ENCODE results near the gene SRGAP3. TPM values are rescaled to one million over a fixed set of nuclear protein-coding genes. Genes with fewer than 3 reads are reported as not detected.

SRGAP3 gene
- total RNA-seq, 1 donor from 2014 or later = 21.4 TPM

- Mint-ChIP-seq H3K27ac (no peak overlapping the region), H3K4me3 (ENCODE audit: low read depth) (no peak overlapping the region), H3K9me3 (ENCODE audit: low read depth) (peaks cover 4% of the 10 kb centered on the region), H3K4me1 (ENCODE audit: low read depth) (no peaks in the 10 kb centered on the region), H3K36me3 (ENCODE audit: insufficient read depth) (peaks cover 18% of the 10 kb centered on the region), H3K27me3 (no peaks in the 10 kb centered on the region)
- DNase-seq (ENCODE audit: low spot score, unreplicated experiment) = no peak
- no peak for TF ChIP-seq CTCF (IDR thresholded peaks at IDR 0.05; ENCODE audit: unreplicated experiment)
These were observed 186.9 kb downstream of the SRGAP3 start for GRCh38 chr3:9062570-9062969.

- TF ChIP-seq CTCF (IDR thresholded peaks at IDR 0.05; ENCODE audit: unreplicated experiment) = no peak
- no peaks in the 10 kb centered on the region for H3K27me3 Mint-ChIP-seq
- no peaks in the 10 kb centered on the region for H3K4me1 Mint-ChIP-seq (ENCODE audit: low read depth)
- no peak overlapping the region for H3K27ac Mint-ChIP-seq
- no peak overlapping the region for H3K4me3 Mint-ChIP-seq (ENCODE audit: low read depth)
- H3K36me3 Mint-ChIP-seq (ENCODE audit: insufficient read depth) = peaks cover 18% of the 10 kb centered on the region
- peaks cover 4% of the 10 kb centered on the region for H3K9me3 Mint-ChIP-seq (ENCODE audit: low read depth)
- no peak for DNase-seq (ENCODE audit: low spot score, unreplicated experiment)
These were observed 187.8 kb downstream of the SRGAP3 start for GRCh38 chr3:9061634-9062033.

- Mint-ChIP-seq H3K36me3 (ENCODE audit: insufficient read depth) (peaks cover 18% of the 10 kb centered on the region), H3K9me3 (ENCODE audit: low read depth) (peaks cover 4% of the 10 kb centered on the region), H3K27me3 (no peaks in the 10 kb centered on the region), H3K4me1 (ENCODE audit: low read depth) (no peaks in the 10 kb centered on the region), H3K27ac (no peak overlapping the region), H3K4me3 (ENCODE audit: low read depth) (no peak overlapping the region)
- TF ChIP-seq CTCF (IDR thresholded peaks at IDR 0.05; ENCODE audit: unreplicated experiment) = no peak
- no peak for DNase-seq (ENCODE audit: low spot score, unreplicated experiment)
These were observed 189.7 kb downstream of the SRGAP3 start for GRCh38 chr3:9059489-9060400.

GRCh38 chr3:9056581-9056980 lies 192.9 kb downstream of the SRGAP3 start:
- H3K9me3 Mint-ChIP-seq (ENCODE audit: low read depth) = no peaks in the 10 kb centered on the region

More at GRCh38 chr3:9056581-9056980, 192.9 kb downstream of the SRGAP3 start:
- TF ChIP-seq CTCF (IDR thresholded peaks at IDR 0.05; ENCODE audit: unreplicated experiment) = no peak
- Mint-ChIP-seq H3K27ac (no peak overlapping the region), H3K27me3 (no peaks in the 10 kb centered on the region), H3K4me3 (ENCODE audit: low read depth) (no peak overlapping the region), H3K36me3 (ENCODE audit: insufficient read depth) (peaks cover 18% of the 10 kb centered on the region), H3K4me1 (ENCODE audit: low read depth) (no peaks in the 10 kb centered on the region)
- DNase-seq (ENCODE audit: low spot score, unreplicated experiment) = no peak
